Measurements from ENCODE around the gene EEF2KMT.
"Not testable (repeated sequence)": the region's sequence is repeated elsewhere in the genome, so short reads cannot be mapped to it uniquely, and the experiment has no call there.

DNA sequence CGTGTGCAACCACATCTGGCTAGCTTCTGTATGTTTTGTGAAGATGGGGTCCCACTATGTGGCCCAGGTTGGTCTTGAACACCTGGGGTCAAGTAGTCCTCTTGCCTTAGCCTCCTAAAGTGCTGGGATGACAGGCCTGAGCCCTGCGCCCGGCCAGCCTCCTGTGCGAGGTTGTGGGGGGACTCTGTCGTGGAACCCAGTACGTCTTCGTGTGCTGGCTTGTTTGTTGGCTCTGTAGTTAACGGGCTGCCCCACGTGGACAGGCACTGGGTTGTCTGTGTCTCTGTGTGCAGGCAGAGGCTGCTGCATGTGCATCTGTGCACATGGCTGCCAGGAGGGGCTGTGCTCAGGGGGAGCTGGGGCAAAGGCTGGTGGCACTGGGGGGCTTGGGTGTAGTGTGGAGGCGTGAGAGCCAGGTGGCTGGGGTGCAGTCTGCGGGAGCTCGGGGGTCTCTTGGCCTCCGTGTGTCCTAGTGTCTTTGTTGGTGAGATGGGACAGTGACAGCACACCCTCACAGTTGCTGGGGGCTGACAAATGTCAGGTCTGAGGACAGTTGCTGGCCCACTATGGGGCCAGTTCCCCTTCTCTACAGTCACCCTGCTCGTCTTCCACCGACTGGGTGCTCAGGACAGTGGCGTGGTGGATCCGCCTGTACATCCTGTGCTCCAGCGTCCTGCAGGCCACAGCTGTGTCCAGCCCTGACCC, 9.4 kb downstream of the EEF2KMT start:
- not testable (repeated sequence) for TF ChIP-seq MAZ (CRISPR knock-in tag; conservative IDR thresholded peaks at IDR 0.05 in 1 of 2, IDR thresholded peaks at IDR 0.05 in 1 of 2); ELF4 (CRISPR knock-in tag; IDR thresholded peaks at IDR 0.05); XRCC4 (IDR thresholded peaks at IDR 0.05; ENCODE audit: extremely low read depth, insufficient read depth, insufficient read length); SMC3 (conservative IDR thresholded peaks at IDR 0.05; ENCODE audit: insufficient read depth, low read depth, low read length); ZNF3 (CRISPR knock-in tag; IDR thresholded peaks at IDR 0.05); HDAC2 (IDR thresholded peaks at IDR 0.05); POLR2A (conservative IDR thresholded peaks at IDR 0.05); CREB1 (IDR thresholded peaks at IDR 0.05); CREB1 (CRISPR knock-in tag; IDR thresholded peaks at IDR 0.05); ZBTB1 (CRISPR knock-in tag; IDR thresholded peaks at IDR 0.05; ENCODE audit: borderline replicate concordance, low read depth)
- TF ChIP-seq, protein P1, sequence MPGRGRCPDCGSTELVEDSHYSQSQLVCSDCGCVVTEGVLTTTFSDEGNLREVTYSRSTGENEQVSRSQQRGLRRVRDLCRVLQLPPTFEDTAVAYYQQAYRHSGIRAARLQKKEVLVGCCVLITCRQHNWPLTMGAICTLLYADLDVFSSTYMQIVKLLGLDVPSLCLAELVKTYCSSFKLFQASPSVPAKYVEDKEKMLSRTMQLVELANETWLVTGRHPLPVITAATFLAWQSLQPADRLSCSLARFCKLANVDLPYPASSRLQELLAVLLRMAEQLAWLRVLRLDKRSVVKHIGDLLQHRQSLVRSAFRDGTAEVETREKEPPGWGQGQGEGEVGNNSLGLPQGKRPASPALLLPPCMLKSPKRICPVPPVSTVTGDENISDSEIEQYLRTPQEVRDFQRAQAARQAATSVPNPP (IDR thresholded peaks at IDR 0.05; ENCODE audit: borderline replicate concordance, insufficient read depth, insufficient read length): not testable (repeated sequence)
- TF ChIP-seq, protein P2, sequence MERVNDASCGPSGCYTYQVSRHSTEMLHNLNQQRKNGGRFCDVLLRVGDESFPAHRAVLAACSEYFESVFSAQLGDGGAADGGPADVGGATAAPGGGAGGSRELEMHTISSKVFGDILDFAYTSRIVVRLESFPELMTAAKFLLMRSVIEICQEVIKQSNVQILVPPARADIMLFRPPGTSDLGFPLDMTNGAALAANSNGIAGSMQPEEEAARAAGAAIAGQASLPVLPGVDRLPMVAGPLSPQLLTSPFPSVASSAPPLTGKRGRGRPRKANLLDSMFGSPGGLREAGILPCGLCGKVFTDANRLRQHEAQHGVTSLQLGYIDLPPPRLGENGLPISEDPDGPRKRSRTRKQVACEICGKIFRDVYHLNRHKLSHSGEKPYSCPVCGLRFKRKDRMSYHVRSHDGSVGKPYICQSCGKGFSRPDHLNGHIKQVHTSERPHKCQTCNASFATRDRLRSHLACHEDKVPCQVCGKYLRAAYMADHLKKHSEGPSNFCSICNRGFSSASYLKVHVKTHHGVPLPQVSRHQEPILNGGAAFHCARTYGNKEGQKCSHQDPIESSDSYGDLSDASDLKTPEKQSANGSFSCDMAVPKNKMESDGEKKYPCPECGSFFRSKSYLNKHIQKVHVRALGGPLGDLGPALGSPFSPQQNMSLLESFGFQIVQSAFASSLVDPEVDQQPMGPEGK (CRISPR knock-in tag; IDR thresholded peaks at IDR 0.05; ENCODE audit: borderline replicate concordance): not testable (repeated sequence)
- TF ChIP-seq, protein P3, sequence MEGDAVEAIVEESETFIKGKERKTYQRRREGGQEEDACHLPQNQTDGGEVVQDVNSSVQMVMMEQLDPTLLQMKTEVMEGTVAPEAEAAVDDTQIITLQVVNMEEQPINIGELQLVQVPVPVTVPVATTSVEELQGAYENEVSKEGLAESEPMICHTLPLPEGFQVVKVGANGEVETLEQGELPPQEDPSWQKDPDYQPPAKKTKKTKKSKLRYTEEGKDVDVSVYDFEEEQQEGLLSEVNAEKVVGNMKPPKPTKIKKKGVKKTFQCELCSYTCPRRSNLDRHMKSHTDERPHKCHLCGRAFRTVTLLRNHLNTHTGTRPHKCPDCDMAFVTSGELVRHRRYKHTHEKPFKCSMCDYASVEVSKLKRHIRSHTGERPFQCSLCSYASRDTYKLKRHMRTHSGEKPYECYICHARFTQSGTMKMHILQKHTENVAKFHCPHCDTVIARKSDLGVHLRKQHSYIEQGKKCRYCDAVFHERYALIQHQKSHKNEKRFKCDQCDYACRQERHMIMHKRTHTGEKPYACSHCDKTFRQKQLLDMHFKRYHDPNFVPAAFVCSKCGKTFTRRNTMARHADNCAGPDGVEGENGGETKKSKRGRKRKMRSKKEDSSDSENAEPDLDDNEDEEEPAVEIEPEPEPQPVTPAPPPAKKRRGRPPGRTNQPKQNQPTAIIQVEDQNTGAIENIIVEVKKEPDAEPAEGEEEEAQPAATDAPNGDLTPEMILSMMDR (IDR thresholded peaks at IDR 0.05 in 2 of 3, conservative IDR thresholded peaks at IDR 0.05 in 1 of 3; ENCODE audit: insufficient read depth in 2 of 3, low read depth in 1 of 3, low read length in 3 of 3): not testable (repeated sequence)

Measured in K562 (cell line).